ENCODE measurements around the gene DCUN1D4. TPM values are rescaled to one million over a fixed set of nuclear protein-coding genes. Genes with fewer than 3 reads are reported as not detected.
A peak's percentile ranks its signal among the peaks of the same experiment; 100 is the strongest.
"Not testable (repeated sequence)": the region's sequence is repeated elsewhere in the genome, so short reads cannot be mapped to it uniquely, and the experiment has no call there.

DCUN1D4 gene
- total and polyA plus RNA-seq, 2 experiments from 2014 or later: 17.3 to 39.9 TPM

DNA sequence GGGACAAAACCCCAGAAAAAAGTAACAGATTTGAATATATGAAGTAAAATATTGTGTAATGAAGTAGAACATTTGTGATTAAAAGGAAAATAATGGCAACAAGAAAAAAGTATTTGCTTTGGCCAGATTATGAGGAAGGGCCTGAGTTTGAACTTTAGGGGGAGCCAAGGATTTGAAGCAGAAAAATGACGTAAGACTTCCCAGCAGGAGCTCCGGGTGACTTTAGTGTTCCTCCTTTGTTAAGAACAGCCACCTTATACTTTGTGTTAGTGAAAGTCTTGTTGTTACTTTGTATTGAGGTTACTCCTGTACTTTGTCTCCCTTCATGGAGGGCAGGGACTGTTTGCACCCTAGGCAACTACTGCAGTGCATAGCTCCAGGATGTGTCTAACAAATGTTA lies 41.1 kb downstream of the DCUN1D4 start:
- H2AFZ ChIP-seq: no peak overlapping the region
- TF ChIP-seq, protein P1, sequence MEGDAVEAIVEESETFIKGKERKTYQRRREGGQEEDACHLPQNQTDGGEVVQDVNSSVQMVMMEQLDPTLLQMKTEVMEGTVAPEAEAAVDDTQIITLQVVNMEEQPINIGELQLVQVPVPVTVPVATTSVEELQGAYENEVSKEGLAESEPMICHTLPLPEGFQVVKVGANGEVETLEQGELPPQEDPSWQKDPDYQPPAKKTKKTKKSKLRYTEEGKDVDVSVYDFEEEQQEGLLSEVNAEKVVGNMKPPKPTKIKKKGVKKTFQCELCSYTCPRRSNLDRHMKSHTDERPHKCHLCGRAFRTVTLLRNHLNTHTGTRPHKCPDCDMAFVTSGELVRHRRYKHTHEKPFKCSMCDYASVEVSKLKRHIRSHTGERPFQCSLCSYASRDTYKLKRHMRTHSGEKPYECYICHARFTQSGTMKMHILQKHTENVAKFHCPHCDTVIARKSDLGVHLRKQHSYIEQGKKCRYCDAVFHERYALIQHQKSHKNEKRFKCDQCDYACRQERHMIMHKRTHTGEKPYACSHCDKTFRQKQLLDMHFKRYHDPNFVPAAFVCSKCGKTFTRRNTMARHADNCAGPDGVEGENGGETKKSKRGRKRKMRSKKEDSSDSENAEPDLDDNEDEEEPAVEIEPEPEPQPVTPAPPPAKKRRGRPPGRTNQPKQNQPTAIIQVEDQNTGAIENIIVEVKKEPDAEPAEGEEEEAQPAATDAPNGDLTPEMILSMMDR (IDR thresholded peaks at IDR 0.05; ENCODE audit: poor library complexity): no peak
- no peak for TF ChIP-seq EZH2 (IDR thresholded peaks at IDR 0.05; ENCODE audit: borderline replicate concordance)
- no peaks in the 10 kb centered on the region for H3K9me2 ChIP-seq (replicated peaks; ENCODE audit: insufficient read depth)
- no peak overlapping the region for H3K4me2 ChIP-seq
- H3K27ac ChIP-seq: no peak overlapping the region
- no peaks in the 10 kb centered on the region for H3K36me3 ChIP-seq (replicated peaks; ENCODE audit: insufficient read depth, low read depth)
- no peaks in the 10 kb centered on the region for H3K79me2 ChIP-seq
- WGBS (ENCODE audit: low lambda C conversion rate, missing lambda C conversion rate): 72% methylated on average over 2 of the region's 2 CpGs
- H3K4me3 ChIP-seq: no peak overlapping the region
- no peaks in the 10 kb centered on the region for H4K20me1 ChIP-seq (ENCODE audit: insufficient read depth, poor library complexity, severe bottlenecking)
- no peaks in the 10 kb centered on the region for H3K27me3 ChIP-seq
- no peak for DNase-seq (ENCODE audit: low spot score)
- no peaks in the 10 kb centered on the region for H3K4me1 ChIP-seq (ENCODE audit: insufficient read depth)
- H3K9me3 ChIP-seq (ENCODE audit: low read depth): no peaks in the 10 kb centered on the region

DNA sequence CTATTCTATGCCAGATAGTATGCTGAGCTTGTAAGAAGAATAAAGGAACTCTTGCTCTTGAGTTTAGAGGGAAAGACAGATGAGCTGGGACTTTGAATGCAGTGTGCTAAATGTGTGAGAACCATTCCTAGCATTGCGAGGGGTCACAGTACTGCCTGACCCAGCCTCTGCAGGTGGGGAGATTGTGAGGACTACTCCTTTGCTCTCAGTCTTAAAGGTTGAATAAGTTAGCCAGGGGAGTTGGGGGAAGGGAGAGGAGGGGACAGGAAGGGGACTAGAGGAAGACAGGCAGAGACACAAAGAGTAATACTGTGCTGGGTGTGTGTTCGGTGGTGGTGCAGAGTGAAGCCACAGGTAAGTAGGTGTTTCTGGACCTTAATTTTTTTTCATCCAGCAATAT lies 41.7 kb downstream of the DCUN1D4 start:
- H3K9me3 ChIP-seq (ENCODE audit: low read depth): no peaks in the 10 kb centered on the region
- no peak for DNase-seq (ENCODE audit: low spot score)
- no peaks in the 10 kb centered on the region for H3K4me1 ChIP-seq (ENCODE audit: insufficient read depth)
- H3K4me2 ChIP-seq: no peak overlapping the region
- no peaks in the 10 kb centered on the region for H3K27me3 ChIP-seq
- no peaks in the 10 kb centered on the region for H3K79me2 ChIP-seq
- H3K9me2 ChIP-seq (replicated peaks; ENCODE audit: insufficient read depth): no peaks in the 10 kb centered on the region
- H4K20me1 ChIP-seq (ENCODE audit: insufficient read depth, poor library complexity, severe bottlenecking): no peaks in the 10 kb centered on the region
- 95% methylated on average over 2 of the region's 2 CpGs for WGBS (ENCODE audit: low lambda C conversion rate, missing lambda C conversion rate)
- no peak overlapping the region for H2AFZ ChIP-seq
- H3K27ac ChIP-seq: no peak overlapping the region
- H3K4me3 ChIP-seq: no peak overlapping the region
- no peaks in the 10 kb centered on the region for H3K36me3 ChIP-seq (replicated peaks; ENCODE audit: insufficient read depth, low read depth)
- TF ChIP-seq EZH2phosphoT487 (IDR thresholded peaks at IDR 0.05; ENCODE audit: low read depth, severe bottlenecking, unreplicated experiment): no peak
- no peak for TF ChIP-seq EZH2 (IDR thresholded peaks at IDR 0.05; ENCODE audit: borderline replicate concordance)
- TF ChIP-seq, protein P1 (IDR thresholded peaks at IDR 0.05; ENCODE audit: poor library complexity): no peak

DNA sequence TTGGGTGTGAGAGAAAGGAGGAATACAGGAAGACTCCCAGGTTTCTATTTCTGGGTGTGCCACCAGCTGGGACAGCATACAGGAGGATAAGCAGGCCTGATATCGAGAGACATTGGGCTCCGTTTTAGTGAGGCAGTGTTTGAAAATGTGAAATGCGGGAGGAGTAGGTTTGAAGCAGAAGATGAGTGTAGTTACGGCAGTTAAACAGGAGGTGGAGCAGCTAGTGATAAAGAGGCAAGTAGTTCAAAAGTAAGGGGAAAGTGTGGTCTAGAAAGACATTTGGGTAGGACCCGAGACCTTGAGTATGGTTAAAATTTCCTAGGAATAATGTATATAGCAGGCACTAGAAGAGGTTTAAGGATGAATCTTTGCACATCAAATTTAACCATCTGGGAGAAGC lies 42.4 kb downstream of the DCUN1D4 start:
- no peaks in the 10 kb centered on the region for H3K79me2 ChIP-seq
- no peaks in the 10 kb centered on the region for H3K9me2 ChIP-seq (replicated peaks; ENCODE audit: insufficient read depth)
- no peak overlapping the region for H3K4me2 ChIP-seq
- WGBS (ENCODE audit: low lambda C conversion rate, missing lambda C conversion rate): 68% methylated on average over 5 of the region's 5 CpGs
- H4K20me1 ChIP-seq (ENCODE audit: insufficient read depth, poor library complexity, severe bottlenecking): no peaks in the 10 kb centered on the region
- TF ChIP-seq EZH2phosphoT487 (IDR thresholded peaks at IDR 0.05; ENCODE audit: low read depth, severe bottlenecking, unreplicated experiment): no peak
- TF ChIP-seq, protein P1 (IDR thresholded peaks at IDR 0.05; ENCODE audit: poor library complexity): peak; percentile 37
- no peak overlapping the region for H2AFZ ChIP-seq
- H3K36me3 ChIP-seq (replicated peaks; ENCODE audit: insufficient read depth, low read depth): no peaks in the 10 kb centered on the region
- DNase-seq (ENCODE audit: low spot score): peak; percentile 46
- no peak overlapping the region for H3K4me3 ChIP-seq
- H3K9me3 ChIP-seq (ENCODE audit: low read depth): no peaks in the 10 kb centered on the region
- H3K27ac ChIP-seq: no peak overlapping the region
- no peaks in the 10 kb centered on the region for H3K27me3 ChIP-seq
- H3K4me1 ChIP-seq (ENCODE audit: insufficient read depth): no peaks in the 10 kb centered on the region

DNA sequence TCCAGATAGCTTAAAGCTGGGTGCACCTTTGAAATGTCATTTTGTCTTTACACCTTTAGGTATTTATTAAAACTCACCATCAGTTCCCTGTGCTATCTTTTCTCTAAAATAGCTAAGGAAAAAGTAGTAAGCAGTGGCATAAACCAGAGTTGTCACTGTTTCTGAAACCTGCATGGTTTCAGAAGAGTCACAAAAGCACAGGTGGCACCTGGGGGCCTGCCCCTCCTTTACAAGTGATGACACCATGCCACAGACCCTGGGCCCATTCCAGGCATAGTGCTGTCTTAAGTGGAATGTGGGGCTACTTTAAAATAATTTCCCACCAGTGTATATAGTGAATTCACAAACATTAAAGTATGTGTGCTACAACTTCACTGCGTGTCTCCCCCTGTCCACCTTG lies 47.8 kb downstream of the DCUN1D4 start:
- H3K27ac ChIP-seq: no peak overlapping the region
- H3K9me2 ChIP-seq (replicated peaks; ENCODE audit: insufficient read depth): no peaks in the 10 kb centered on the region
- TF ChIP-seq, protein P1 (IDR thresholded peaks at IDR 0.05; ENCODE audit: poor library complexity): no peak
- TF ChIP-seq EZH2phosphoT487 (IDR thresholded peaks at IDR 0.05; ENCODE audit: low read depth, severe bottlenecking, unreplicated experiment): no peak
- no peak for TF ChIP-seq EZH2 (IDR thresholded peaks at IDR 0.05; ENCODE audit: borderline replicate concordance)
- no peak for DNase-seq (ENCODE audit: low spot score)
- no peaks in the 10 kb centered on the region for H4K20me1 ChIP-seq (ENCODE audit: insufficient read depth, poor library complexity, severe bottlenecking)
- no peaks in the 10 kb centered on the region for H3K27me3 ChIP-seq
- no peaks in the 10 kb centered on the region for H3K9me3 ChIP-seq (ENCODE audit: low read depth)
- 100% methylated on average over 1 of the region's 1 CpG for WGBS (ENCODE audit: low lambda C conversion rate, missing lambda C conversion rate)
- H3K4me2 ChIP-seq: no peak overlapping the region
- H3K79me2 ChIP-seq: no peaks in the 10 kb centered on the region
- H3K4me1 ChIP-seq (ENCODE audit: insufficient read depth): peaks cover 2% of the 10 kb centered on the region
- H3K4me3 ChIP-seq: no peak overlapping the region
- H3K36me3 ChIP-seq (replicated peaks; ENCODE audit: insufficient read depth, low read depth): no peaks in the 10 kb centered on the region
- no peak overlapping the region for H2AFZ ChIP-seq

DNA sequence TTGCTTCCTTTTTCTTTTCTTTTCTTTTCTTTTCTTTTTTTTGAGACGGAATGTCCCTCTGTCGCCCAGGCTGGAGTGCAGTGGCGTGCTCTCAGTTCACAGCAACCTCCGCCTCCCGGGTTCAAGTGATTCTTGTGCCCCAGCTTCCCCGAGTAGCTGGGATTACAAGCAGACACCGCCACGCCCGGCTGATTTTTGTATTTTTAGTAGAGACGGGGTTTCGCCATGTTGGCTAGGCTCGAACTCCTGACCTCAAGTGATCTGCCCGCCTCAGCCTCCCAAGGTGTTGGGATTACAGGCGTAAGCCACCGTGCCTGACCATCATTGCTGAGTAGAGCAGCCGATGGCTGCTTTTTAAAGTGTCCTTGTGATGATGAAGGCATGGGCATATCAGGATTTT lies 50.4 kb downstream of the DCUN1D4 start:
- not testable (repeated sequence) for H3K4me3 ChIP-seq; H3K27ac ChIP-seq; H3K27me3 ChIP-seq; H3K79me2 ChIP-seq; H3K9me3 ChIP-seq (ENCODE audit: low read depth); H3K9me2 ChIP-seq (replicated peaks; ENCODE audit: insufficient read depth); DNase-seq (ENCODE audit: low spot score); H4K20me1 ChIP-seq (ENCODE audit: insufficient read depth, poor library complexity, severe bottlenecking); H3K4me2 ChIP-seq; H2AFZ ChIP-seq; H3K4me1 ChIP-seq (ENCODE audit: insufficient read depth); H3K36me3 ChIP-seq (replicated peaks; ENCODE audit: insufficient read depth, low read depth)
- 96% methylated on average over 16 of the region's 16 CpGs for WGBS (ENCODE audit: low lambda C conversion rate, missing lambda C conversion rate)

Measured in hepatocyte (in vitro differentiated cells).